Cerebellar cortex (tissue), 1 donor: ENCODE measurements around the gene REXO1.

Experiments
- DNase-seq: peaks from one replicate; pipeline ENCODE4 v3.0.0-alpha.2; 2015; ENCODE audit warnings: low spot score

The REXO1 gene

DNA sequence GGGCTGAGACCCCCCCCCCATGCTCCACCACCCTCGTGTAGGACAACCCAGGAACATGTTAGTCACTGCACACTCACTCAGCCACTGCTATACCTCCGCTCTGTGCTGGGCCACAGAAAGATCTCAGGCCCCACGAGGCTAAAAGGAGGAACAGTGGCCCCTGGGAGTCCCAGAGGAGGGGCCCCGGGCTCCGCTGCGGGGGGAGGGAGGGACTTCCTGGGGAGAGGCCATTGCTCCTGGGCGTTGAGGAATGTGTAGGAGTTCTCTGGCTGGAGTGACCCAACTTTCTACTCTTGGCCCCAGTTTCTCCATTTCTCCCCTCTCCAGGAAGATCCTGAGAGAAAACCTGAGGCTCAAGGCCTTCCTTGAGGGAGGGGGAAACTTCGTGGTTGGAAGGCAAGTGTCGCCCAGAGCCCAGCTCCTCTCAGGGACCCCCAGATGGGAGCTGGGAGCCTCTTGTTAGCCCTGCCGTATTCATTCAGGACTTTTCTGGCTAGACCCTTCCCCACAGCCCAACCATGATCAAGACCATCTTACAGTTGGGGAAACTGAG, 81.4 kb downstream of the REXO1 start:
- no peak for DNase-seq

- DNase-seq, result no peak
Measured at GRCh38 chr19:1765904-1766799, 82.1 kb downstream of the REXO1 start.
